SIG-M5 (cell line): Measurements from ENCODE around the gene LRRC25.
"Not testable (repeated sequence)": the region's sequence is repeated elsewhere in the genome, so short reads cannot be mapped to it uniquely, and the experiment has no call there.

Experiments
- DNase-seq: peaks from one replicate; lab custom pipeline; 2025; lab: John Stamatoyannopoulos, UW

LRRC25 gene

GRCh38 chr19:18379803-18380747, 17.3 kb downstream of the LRRC25 start:
- no peak for DNase-seq

GRCh38 chr19:18377026-18377425, 20.4 kb downstream of the LRRC25 start:
- no peak for DNase-seq

- DNase-seq = no peak
Observed at GRCh38 chr19:18373892-18374629, 23.4 kb downstream of the LRRC25 start.

GRCh38 chr19:18373407-18373891, 24.0 kb downstream of the LRRC25 start:
- no peak for DNase-seq

GRCh38 chr19:18368504-18369222, 28.8 kb downstream of the LRRC25 start:
- DNase-seq = no peak

- no peak for DNase-seq
Observed at GRCh38 chr19:18366021-18366435, 31.4 kb downstream of the LRRC25 start.

- no peak for DNase-seq
Observed at GRCh38 chr19:18364826-18365528, 32.4 kb downstream of the LRRC25 start.

- not testable (repeated sequence) for DNase-seq
Observed at GRCh38 chr19:18364277-18364825, 33.1 kb downstream of the LRRC25 start.

- DNase-seq = no peak
Observed at GRCh38 chr19:18363787-18364186, 33.6 kb downstream of the LRRC25 start.

GRCh38 chr19:18362934-18363542, 34.4 kb downstream of the LRRC25 start:
- no peak for DNase-seq

GRCh38 chr19:18361646-18362045, 35.8 kb downstream of the LRRC25 start:
- DNase-seq = no peak

GRCh38 chr19:18357041-18357440, 40.4 kb downstream of the LRRC25 start:
- no peak for DNase-seq

GRCh38 chr19:18354743-18355142, 42.7 kb downstream of the LRRC25 start:
- not testable (repeated sequence) for DNase-seq

GRCh38 chr19:18353378-18354005, 43.9 kb downstream of the LRRC25 start:
- DNase-seq = no peak

GRCh38 chr19:18351544-18351943, 45.9 kb downstream of the LRRC25 start:
- no peak for DNase-seq

- DNase-seq = no peak
Observed at GRCh38 chr19:18350490-18350889, 46.9 kb downstream of the LRRC25 start.

GRCh38 chr19:18349524-18350128, 47.8 kb downstream of the LRRC25 start:
- no peak for DNase-seq

GRCh38 chr19:18348818-18349339, 48.5 kb downstream of the LRRC25 start:
- not testable (repeated sequence) for DNase-seq

GRCh38 chr19:18348171-18348570, 49.3 kb downstream of the LRRC25 start:
- DNase-seq = no peak

- DNase-seq = no peak
Observed at GRCh38 chr19:18346091-18346490, 51.3 kb downstream of the LRRC25 start.
